GM06990 (cell line): Measurements from ENCODE around the gene PACRG.

Source experiments
- DNase-seq: peaks from one replicate; pipeline ENCODE4 v3.0.0-alpha.2; 2011; ENCODE audit not compliant: insufficient read length; ENCODE audit errors: extremely low read depth
- H3K27me3 ChIP-seq: replicated peaks from 2 replicates; pipeline ENCODE4 v1.6.0; 2011; ENCODE audit warnings: low read length; ENCODE audit not compliant: control insufficient read depth, insufficient read depth
- H3K36me3 ChIP-seq: 2 replicates; pipeline ENCODE4 v1.5.1; 2011; ENCODE audit warnings: low read length; ENCODE audit not compliant: control insufficient read depth, insufficient read depth
- H3K4me3 ChIP-seq: replicated peaks from 2 replicates; pipeline ENCODE4 v1.5.1; 2011; ENCODE audit warnings: low read depth, mild to moderate bottlenecking, control low read depth, low read length
- TF ChIP-seq, protein P1 (sequence below): IDR thresholded peaks from 2 replicates; pipeline ENCODE4 v1.5.1; 2011; ENCODE audit warnings: low read length, control low read depth, mild to moderate bottlenecking, inconsistent platforms; ENCODE audit not compliant: insufficient read depth, poor library complexity, severe bottlenecking

The PACRG gene

DNA sequence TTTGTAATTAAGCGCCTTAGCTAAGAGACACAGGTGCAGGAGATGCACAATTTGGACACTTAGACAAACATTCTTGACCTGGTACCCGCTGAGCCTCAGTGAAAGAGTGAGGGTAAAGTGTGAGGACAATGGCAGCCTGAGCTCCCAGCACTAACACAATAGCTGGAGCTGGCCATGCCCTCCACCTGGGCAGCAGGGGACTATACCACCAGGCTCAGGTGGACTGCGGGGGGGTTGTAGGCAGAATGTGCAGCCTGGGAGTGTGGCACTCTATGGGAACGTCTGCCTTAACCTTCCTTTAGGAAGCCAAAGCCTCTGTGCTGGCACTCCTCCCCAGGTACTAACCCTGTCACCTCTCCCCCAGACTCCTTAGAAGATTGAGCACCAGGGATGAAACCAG, 23.8 kb upstream of the PACRG start:
- no peaks in the 10 kb centered on the region for H3K36me3 ChIP-seq
- DNase-seq = no peak
- TF ChIP-seq, protein P1, sequence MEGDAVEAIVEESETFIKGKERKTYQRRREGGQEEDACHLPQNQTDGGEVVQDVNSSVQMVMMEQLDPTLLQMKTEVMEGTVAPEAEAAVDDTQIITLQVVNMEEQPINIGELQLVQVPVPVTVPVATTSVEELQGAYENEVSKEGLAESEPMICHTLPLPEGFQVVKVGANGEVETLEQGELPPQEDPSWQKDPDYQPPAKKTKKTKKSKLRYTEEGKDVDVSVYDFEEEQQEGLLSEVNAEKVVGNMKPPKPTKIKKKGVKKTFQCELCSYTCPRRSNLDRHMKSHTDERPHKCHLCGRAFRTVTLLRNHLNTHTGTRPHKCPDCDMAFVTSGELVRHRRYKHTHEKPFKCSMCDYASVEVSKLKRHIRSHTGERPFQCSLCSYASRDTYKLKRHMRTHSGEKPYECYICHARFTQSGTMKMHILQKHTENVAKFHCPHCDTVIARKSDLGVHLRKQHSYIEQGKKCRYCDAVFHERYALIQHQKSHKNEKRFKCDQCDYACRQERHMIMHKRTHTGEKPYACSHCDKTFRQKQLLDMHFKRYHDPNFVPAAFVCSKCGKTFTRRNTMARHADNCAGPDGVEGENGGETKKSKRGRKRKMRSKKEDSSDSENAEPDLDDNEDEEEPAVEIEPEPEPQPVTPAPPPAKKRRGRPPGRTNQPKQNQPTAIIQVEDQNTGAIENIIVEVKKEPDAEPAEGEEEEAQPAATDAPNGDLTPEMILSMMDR = no peak
- no peaks in the 10 kb centered on the region for H3K27me3 ChIP-seq
- no peak overlapping the region for H3K4me3 ChIP-seq

DNA sequence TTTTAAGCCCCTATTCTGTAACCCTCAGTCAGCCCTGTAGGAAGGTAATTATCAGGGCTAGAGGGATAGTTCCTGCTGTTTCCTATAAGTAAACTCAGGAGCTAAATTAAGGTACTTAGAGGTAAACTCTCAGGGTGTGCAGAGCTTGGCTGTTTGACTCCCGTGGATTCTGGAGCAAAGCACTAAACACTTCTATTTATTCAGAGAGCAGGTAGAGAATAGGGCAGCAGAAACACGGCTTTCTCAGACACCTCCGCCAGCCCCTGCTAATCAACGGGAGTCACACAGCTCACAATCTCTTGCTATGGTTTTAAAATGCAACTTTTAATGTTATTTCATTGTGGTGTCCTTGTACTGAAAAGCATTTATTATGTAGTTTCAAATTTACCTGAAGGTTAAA, 22.0 kb upstream of the PACRG start:
- TF ChIP-seq, protein P1 = no peak
- H3K36me3 ChIP-seq = no peaks in the 10 kb centered on the region

DNA sequence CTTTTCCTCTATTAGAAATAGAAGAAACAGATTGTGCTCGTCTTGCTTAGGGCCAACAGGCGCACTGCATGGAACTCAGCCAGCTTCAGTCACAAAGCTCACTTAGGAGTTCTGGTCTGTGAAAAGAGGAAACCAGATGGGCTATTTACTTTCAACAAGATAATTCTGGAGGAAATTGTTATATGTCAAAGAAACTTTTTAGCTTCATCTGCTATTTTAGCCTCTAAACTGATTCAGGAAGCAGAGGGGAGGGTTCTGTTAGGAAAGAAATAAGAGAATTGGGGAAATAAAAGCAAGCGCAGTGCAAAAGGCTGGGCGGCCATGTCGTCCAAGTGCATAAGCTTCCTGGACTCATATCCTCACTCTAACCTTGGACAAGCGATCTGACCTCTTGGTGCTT, 21.5 kb upstream of the PACRG start:
- no peaks in the 10 kb centered on the region for H3K36me3 ChIP-seq
- TF ChIP-seq, protein P1 = no peak
- H3K4me3 ChIP-seq = no peak overlapping the region
- DNase-seq = no peak
- no peaks in the 10 kb centered on the region for H3K27me3 ChIP-seq

More for the DNA sequence above, 22.0 kb upstream of the PACRG start:
- DNase-seq = no peak
- no peak overlapping the region for H3K4me3 ChIP-seq
- no peaks in the 10 kb centered on the region for H3K27me3 ChIP-seq

DNA sequence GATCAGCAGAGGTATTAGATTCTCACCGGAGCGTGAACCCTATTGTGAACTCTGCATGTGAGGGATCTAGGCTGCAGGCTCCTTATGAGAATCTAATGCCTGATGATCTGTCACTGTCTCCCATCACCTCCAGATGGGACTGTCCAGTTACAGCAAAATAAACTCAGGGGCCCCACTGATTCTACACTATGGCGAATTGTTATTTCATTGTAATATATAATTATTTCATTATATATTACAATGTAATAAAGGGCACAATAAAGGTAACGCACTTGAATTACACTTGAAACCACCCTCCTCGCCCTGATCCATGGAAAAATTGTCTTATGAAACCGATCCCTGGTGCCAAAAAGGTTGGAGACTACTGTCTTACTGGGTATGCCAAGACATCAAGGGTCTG, 18.8 kb upstream of the PACRG start:
- DNase-seq = no peak
- Histone ChIP-seq H3K4me3 (no peak overlapping the region), H3K27me3 (no peaks in the 10 kb centered on the region), H3K36me3 (no peaks in the 10 kb centered on the region)
- TF ChIP-seq, protein P1 = no peak

DNA sequence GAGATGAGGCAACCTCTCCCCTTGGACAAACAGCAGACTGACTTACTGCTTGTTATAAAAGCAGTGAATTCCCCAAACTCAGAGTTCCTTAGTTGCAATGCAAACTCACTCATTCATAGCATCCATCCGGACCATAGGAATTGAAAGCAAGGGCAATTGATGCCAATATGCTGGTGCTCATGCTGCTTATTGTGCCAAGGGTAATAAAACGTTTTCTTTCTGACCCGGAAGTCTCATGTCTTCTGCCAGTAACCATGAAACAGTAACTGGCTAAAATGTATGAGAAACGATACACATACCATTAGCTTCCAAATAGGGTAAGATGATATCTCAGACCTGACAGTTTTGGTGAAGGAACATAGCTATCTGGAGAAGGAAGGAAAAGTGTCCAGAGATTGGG, 18.3 kb upstream of the PACRG start:
- TF ChIP-seq, protein P1 = no peak

DNA sequence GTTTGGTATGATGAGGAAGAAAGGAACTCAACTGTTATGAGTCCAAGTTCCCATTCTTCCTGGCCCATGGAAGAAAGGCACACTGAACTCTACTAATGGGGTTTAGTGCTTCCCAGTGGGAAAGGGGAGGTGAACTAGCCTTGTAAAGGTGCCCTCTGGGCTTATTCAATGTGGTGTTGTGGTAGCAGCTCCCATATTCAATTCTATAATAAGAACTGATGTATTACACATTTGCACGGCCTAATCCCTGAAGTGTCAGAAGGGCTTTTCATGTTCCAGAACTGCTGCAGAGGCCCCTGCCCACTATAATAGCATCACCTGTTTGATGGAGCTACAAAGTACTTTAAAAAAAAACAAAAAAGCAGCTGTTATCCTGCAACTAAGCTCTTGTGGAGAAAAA, 17.4 kb upstream of the PACRG start:
- H3K36me3 ChIP-seq = no peaks in the 10 kb centered on the region
- TF ChIP-seq, protein P1 = no peak
- no peak for DNase-seq
- H3K4me3 ChIP-seq = no peak overlapping the region
- H3K27me3 ChIP-seq = no peaks in the 10 kb centered on the region

More for the DNA sequence above, 18.3 kb upstream of the PACRG start:
- no peaks in the 10 kb centered on the region for H3K36me3 ChIP-seq
- no peaks in the 10 kb centered on the region for H3K27me3 ChIP-seq
- no peak for DNase-seq
- H3K4me3 ChIP-seq = no peak overlapping the region
